Measurements from ENCODE around the gene CCNL2.
A peak's percentile ranks its signal among the peaks of the same experiment; 100 is the strongest.

CCNL2 gene

GRCh38 chr1:1356166-1356795 is 42.9 kb downstream of the CCNL2 start:
- no peak for DNase-seq
- ATAC-seq, result no peak

GRCh38 chr1:1355416-1355815 is 43.7 kb downstream of the CCNL2 start:
- ATAC-seq (no peak), DNase-seq (peak; percentile 40)

GRCh38 chr1:1354271-1355247 is 44.6 kb downstream of the CCNL2 start:
- DNase-seq, result no peak
- ATAC-seq, result no peak

GRCh38 chr1:1353389-1354151 is 45.6 kb downstream of the CCNL2 start:
- no peak for ATAC-seq
- DNase-seq, result no peak

DNA sequence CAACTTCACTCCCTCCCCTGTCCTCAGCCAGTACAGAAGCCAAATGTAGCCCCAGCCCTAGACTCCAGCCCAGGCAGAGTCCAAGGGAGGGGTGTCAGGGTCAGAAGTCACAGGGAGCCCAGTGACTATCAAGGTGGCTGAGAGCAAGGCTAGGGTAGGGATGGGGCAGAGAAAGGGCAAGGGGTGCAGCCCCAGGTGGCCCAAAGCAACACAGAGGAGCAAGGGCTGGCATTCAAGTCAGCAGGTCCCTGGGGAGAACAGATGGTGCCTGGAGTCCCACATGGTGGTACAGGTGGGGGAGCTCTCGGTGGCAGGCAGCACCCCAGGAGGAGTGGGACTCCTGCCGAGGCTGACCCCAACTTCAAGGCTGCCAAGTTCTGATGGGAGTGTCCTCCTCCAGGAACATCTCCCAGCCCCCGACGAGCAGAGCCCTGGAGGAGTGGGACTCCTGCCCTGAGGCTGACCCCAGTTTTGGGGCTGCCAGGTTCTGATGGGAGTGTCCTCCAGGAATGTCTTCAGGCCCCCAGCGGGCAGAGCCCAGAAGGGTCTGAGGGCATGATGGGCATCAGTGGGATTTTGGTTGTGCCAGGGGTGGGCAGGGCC is 46.2 kb downstream of the CCNL2 start:
- no peak for ATAC-seq
- DNase-seq, result no peak

GRCh38 chr1:1351511-1352427 is 47.4 kb downstream of the CCNL2 start:
- DNase-seq (no peak), ATAC-seq (no peak)

GRCh38 chr1:1349256-1350012 is 49.7 kb downstream of the CCNL2 start, which contains the start of gene DVL1:
DVL1 (minus strand) TSS chr1:1349418; CDS start chr1:1349065, 353 bp downstream.
- DNase-seq (peak; percentile 82), ATAC-seq (peak; percentile 74)

DNA sequence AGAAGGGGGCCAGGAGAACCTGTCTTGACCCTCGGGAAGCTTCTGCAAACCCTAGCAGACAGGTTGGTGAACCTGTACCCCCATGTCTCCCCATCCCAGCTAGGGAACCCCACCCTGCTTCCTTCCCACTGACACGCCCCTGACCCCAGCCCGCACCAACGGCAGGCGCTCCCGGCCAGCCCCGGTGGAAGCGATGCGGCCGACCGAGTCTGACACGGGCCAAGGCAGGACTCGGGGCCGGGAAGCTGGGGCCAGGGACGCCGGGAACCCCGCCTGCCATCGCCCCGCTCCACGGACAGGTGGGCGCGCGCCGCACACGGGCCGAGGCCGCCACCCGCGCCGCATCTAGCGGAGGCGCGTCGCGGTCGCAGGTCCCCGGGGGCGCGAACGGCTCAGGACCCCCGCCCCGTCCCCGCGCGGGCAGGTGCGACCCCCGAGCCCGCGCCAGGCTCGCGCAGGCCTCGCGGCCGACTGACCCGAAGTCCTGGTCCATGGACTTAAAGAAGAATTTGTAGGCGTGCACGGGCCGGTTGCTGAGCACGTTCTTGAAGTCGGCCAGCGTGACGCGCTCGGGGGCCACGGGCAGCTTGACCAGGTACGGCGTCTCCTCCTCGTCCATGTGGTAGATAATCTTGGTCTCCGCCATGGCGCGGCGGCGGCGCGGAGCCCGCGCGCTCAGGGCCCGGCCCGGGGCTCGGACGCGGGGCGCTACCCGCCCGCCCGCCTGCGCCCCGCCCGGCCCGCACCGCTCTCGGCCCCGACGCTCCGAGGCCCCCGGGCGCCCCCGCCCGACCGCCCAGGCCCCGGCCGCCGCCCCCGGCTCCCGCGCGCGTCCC is 50.5 kb downstream of the CCNL2 start:
- ATAC-seq (peak; percentile 17), DNase-seq (no peak)

GRCh38 chr1:1347663-1348419 is 51.3 kb downstream of the CCNL2 start:
- DNase-seq (no peak), ATAC-seq (no peak)

DNA sequence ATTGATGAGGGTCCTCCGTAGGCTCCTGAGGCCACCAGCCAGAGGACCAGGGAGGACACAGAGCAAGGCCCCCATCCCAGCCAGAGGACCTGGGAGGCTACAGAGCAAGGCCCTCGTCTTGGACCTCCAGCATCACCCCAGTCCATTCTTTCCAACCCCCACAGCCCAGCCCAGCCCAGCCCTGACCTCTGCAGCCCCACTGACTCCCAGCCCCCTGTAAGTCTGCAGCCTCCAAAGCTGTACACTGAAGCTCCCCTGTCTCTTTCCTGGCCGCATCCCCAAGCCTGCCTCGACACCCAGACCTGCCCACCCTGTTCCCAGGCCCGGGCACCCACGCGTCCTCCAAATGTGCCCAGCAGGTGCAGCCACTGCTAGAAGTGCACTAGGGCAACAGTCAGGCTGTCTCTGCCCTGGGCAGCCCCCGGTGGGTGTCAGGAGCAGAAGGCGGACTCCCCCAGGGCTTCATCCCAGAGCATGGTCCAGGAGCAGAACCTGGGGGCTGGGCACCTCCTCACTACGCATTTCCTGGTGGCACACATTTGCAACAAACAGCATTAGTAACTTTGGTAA is 52.0 kb downstream of the CCNL2 start:
- DNase-seq (no peak), ATAC-seq (no peak)

GRCh38 chr1:1346501-1346890 is 52.6 kb downstream of the CCNL2 start:
- DNase-seq, result no peak
- no peak for ATAC-seq

GRCh38 chr1:1345860-1346500 is 53.2 kb downstream of the CCNL2 start:
- no peak for ATAC-seq

GRCh38 chr1:1345384-1345783 is 53.8 kb downstream of the CCNL2 start:
- no peak for ATAC-seq
- DNase-seq, result no peak

More at GRCh38 chr1:1345860-1346500, 53.2 kb downstream of the CCNL2 start:
- no peak for DNase-seq

GRCh38 chr1:1344655-1345361 is 54.3 kb downstream of the CCNL2 start:
- peak; percentile 69 for DNase-seq
- peak; percentile 77 for ATAC-seq

DNA sequence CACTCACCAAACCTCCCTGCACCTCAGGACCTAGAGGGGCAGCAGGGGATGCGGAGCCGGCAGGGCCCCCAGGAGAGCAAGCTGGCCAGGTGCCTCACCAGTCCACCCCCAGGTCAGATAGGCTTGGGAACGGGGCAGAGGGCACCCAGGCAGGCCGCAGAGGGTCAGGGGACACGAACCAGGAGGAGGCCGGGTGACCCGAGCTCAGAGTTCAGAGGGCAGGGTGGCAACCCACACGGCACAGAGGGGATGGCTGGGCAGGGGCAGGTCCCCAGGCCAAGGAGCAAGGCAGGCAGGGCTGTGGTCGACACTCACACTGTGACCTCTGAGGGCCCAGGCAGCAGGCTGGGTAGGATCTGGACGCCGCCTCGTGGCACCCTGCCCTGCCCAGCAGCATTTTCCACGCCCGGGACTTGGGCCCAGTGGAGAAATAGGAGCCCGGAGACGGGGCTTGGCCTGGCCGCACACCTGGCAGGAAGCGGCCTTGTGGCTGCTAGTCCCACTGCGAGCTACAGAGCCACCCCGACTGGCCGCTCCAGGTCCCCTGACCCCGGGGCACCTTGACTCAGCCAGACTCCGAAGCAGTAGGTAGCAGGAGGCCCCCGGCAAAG is 55.2 kb downstream of the CCNL2 start:
- DNase-seq (no peak), ATAC-seq (no peak)

- ATAC-seq (no peak), DNase-seq (no peak)
Observed at GRCh38 chr1:1342584-1343115, 56.5 kb downstream of the CCNL2 start.

All from stimulated activated naive CD8-positive, alpha-beta T cell treated with anti-CD3 and anti-CD28 coated beads, Interleukin-15, Interleukin-2, amounts not matched to agents 100 U/mL and 50 U/mL, for 24 hours (primary cell).